HPDE6-E6E7 (cell line): Measurements from ENCODE around the gene AP2M1.

Source experiments
- DNase-seq: peaks from one replicate; pipeline ENCODE4 v3.0.0; 2011; ENCODE audit warnings: missing footprints; ENCODE audit errors: extremely low spot score

The AP2M1 gene

DNA sequence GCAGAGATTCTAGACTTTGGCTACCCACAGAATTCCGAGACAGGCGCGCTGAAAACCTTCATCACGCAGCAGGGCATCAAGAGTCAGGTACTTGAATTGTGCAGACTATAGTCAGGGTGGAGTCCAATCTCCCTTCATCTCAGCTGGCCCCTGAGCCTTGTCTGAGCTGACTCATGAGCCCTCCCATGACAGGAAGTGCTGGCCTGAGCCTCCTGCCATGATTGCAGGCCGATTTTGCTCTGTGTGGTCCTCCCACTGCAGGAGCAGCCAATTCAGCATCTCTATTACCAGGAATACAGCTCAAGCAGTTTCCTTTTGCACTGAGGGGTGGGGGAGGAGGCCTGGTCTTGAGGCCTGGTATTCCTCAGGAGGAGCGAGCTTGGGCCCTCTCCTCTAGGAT is 5.5 kb downstream of the AP2M1 start:
- DNase-seq = no peak

DNA sequence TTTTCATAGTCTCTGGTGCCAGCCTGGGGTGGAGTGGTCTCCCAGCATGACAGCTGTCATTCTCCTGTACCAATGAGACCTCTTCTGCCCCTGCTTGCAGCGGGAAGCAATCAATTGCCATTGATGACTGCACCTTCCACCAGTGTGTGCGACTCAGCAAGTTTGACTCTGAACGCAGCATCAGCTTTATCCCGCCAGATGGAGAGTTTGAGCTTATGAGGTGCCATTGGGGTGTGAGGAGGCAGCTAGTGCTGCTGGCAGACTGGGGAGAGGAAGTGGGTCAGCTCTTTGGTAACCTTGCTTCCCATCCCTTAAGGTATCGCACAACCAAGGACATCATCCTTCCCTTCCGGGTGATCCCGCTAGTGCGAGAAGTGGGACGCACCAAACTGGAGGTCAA is 6.9 kb downstream of the AP2M1 start:
- no peak for DNase-seq

DNA sequence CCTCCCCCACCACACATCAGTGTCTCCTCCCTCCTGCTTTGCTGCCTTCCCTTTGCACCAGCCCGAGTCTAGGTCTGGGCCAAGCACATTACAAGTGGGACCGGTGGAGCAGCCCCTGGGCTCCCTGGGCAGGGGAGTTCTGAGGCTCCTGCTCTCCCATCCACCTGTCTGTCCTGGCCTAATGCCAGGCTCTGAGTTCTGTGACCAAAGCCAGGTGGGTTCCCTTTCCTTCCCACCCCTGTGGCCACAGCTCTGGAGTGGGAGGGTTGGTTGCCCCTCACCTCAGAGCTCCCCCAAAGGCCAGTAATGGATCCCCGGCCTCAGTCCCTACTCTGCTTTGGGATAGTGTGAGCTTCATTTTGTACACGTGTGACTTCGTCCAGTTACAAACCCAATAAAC is 9.0 kb downstream of the AP2M1 start:
- no peak for DNase-seq

DNA sequence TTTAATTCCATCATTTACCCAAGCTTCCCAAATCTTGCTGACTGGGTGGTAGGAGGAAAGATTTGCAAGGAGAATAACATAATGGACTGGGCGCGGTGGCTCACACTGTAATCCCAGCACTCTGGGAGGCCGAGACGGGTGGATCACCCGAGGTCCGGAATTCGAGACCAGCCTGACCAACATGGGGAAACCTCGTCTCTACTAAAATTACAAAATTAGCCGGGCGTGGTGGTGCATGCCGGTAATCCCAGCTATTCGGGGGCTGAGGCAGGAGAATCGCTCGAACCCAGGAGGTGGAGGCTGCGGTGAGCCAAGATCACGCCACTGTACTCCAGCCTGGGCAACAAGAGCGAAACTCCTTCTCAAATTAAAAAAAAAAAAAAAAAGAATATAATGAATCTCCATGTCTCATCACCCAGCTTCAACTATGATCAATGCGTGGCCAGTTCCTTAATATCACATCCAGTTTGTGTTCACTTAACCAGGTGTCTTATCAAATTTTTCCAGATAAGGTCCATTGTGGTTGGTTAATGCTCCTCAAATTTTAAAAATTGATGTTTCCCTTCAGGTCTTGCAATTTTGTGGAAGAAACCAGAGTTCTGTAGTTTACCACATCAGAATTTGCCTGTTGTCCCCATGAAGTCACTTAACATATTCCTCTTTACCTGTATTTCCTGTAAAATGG is 10.0 kb downstream of the AP2M1 start:
- DNase-seq = no peak

DNA sequence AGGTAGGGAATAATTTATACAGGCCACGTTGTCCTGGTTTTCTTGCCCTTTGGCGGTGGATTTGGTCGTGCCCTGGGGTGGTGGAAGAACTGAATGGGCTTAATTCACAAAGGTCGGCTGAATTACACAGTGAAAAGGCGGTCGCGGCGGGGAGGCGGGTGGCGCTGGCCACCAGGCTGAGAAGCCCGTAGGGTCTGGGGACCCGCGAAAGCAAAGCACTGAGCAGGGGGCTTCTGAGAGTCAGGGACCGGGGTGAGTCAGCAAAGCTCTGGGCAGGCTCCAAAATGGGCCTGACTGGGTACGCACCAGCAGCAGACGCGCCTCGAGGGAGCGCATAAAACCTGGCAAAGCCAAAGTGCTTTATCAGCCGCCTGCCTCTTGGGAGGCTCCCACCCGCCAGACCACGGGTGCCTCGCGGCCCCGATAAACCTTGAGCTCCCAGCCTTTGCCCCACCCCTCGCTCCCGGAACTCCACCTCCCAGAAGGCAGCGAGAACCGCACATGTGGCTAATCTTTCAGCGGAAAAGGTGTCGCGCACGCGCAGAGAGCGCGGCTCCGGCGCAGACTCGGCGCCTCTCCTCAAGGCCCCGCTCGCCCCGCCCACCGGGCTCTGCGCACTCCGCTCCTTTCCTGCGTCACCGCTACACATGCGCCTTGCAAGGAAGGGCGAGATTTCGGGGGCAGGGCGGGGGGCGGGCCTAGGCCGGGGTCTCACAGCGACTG is 11.0 kb downstream of the AP2M1 start:
- peak; percentile 95 for DNase-seq

DNA sequence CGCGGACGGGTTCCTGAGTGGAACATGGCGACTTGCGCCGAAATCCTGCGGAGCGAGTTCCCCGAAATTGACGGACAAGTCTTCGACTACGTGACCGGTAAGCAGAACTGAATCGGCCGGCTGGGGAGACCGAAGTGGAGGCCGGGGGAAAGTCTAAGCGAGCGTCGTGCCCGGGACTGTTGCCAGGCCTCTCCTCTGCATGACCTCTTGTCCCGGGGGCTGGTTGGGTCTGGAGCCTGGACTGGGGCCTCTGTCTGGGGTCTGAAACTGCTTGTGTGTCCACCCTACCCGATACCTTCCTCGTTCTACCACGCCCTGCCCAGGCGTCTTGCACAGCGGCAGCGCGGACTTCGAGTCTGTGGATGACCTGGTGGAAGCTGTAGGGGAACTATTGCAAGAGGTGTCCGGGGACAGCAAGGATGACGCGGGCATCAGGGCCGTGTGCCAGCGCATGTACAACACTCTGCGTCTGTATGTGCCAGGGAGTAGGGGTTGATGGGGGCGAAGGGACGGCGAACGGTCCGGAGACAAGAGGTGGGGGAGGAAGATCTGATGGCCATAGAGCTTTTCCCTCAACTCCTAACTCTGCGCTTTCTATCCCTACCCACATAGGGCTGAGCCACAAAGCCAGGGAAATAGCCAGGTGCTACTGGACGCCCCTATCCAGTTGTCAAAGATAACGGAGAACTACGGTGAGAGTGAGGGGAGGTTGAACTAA is 11.7 kb downstream of the AP2M1 start, which contains the start of gene ABCF3:
ABCF3 (plus strand) TSS at position 16 of the 718 bp plus-strand sequence; CDS start at position 25, 9 bp downstream.
- no peak for DNase-seq

DNA sequence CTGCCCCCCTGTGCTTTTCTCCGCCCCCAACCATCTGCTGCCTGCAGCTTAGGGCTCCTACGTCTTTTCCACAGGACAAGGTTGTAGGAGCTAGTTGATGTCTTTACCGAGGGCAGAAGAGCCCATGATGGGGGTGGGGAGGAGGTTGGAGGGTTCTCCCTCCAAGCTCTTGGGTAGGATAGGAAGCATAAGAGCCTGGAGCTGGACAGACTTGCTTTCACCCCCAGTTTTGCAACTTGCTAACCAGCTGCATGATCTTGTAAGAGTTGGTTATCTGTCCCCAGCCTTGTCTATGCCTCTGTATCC is 12.2 kb downstream of the AP2M1 start:
- no peak for DNase-seq

DNA sequence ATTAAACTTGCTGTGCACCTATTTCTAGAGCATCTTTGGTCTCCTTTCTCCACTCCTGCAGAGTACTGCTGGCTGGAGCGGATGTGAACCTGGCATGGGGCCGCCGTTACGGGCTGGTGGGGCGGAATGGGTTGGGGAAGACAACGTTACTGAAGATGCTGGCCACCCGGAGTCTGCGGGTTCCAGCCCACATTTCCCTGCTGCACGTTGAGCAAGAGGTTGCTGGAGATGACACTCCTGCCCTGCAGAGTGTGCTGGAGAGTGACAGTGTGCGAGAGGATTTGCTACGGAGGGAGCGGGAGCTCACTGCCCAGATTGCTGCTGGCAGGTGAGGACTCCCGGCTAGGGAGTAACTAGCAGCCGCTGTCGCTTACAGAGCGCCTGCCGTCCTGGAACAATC is 13.4 kb downstream of the AP2M1 start:
- DNase-seq = no peak

DNA sequence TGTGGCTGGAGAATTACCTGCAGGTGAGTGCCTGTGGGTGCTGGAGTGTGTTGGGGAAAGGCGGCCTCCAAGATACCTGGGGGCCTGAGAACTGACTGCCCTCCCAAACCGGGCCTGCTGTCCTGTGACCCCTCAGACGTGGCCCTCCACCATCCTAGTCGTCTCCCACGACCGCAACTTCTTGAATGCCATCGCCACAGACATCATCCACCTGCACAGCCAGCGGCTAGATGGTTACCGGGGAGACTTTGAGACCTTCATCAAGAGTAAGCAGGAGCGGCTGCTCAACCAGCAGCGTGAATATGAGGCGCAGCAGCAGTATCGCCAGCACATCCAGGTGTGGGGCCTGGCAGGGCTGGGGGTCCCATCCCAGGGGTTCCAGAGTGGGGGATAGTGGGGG is 14.8 kb downstream of the AP2M1 start:
- no peak for DNase-seq

DNA sequence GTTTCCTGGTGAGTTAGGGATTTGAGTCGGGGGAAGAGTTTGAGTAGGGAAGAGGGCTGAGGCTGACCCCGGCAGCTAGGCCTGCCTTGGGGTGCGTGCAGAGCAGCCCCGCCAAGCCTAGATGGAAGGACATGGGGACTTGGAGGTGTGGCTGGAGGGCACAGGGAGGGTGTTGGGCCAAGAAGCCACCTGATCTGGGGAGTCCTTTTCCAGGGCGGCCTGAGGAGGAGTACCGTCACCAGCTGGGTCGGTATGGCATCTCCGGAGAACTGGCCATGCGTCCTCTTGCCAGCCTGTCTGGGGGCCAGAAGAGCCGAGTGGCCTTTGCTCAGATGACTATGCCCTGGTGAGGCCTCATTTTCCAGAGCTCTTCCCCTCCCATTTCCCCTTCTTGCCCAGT is 18.2 kb downstream of the AP2M1 start:
- DNase-seq = no peak

DNA sequence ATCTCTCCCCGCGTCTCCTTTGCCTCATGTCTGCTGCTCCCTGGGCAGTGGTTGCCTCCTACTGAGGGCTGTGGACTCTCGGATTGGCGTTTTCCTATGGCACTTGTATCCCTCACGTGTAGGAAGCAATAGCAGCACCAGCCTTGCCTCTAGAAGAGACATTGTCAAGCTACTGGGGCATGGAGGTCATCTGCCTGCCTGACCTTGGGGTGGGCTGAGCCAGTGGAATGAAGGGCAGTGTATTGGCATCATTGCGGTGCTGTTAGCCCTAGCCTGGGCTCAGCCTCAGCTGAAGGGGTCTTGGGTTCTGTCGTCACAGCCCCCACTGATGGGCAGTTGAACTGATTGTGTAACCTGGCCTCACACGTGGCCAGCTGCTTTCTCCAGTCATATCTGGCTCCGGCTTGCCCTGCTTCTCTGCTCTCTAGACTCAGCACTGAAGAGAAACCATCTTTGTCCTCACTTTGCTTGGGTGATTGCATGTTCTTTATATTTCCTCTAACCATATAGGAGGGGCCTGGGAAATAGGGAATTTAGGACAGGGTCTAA is 19.4 kb downstream of the AP2M1 start:
- no peak for DNase-seq

DNA sequence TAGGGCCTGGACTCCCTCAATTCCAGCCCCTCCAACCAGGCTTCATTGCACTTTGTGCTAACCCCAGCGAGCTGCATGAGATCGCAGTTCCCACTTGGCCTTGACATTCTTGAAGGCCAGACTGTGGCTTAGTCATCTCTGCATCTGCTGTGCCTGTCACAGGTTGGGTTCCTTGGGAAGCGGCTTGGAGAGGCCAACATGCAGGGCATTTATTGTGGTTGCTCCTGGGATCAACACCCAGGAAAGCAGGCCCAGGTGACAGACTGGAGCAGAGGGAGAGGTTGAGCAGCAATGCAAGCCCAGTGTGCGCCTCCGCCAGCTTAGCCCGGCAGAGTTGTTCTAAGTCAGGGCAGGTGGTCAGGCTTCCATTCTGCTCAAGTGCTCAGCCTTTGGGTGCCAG is 21.9 kb downstream of the AP2M1 start:
- no peak for DNase-seq

DNA sequence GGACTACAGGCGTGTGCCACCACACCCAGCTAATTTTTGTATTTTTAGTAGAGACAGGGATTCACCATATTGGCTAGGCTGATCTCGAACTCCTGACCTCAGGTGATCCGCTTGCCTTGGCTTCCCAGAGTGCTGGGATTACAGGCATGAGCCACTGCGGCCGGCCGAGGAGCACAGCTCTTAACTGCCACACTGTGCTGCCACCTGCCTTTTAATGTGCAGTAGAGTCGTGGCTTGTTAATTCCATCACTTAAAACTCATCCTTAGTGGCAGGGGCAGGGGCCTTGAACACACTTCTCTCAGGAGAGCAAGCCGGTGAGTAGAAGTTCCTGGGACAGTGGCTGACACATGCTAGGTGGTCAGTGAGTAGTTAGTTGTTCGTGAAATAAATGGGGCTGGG is 23.9 kb downstream of the AP2M1 start:
- no peak for DNase-seq

DNA sequence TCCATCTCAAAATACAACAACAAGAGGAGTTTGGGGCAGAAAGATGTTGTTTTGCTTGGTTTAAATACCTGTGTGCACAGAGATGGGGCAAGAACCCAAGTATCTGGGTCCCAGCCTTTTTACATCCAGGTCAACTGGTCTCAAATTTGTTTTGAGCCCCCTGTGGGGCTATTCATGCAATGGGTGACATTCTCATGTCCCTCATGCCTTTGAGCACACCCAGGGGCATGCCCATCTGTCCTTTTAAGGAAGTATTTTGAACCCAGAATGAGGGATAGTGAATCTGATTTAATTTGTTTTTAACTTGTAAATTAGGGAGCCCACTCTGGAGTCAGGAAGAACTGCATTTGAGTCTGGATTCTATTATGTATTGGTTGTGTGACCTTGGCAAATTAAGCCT is 26.2 kb downstream of the AP2M1 start:
- no peak for DNase-seq

DNA sequence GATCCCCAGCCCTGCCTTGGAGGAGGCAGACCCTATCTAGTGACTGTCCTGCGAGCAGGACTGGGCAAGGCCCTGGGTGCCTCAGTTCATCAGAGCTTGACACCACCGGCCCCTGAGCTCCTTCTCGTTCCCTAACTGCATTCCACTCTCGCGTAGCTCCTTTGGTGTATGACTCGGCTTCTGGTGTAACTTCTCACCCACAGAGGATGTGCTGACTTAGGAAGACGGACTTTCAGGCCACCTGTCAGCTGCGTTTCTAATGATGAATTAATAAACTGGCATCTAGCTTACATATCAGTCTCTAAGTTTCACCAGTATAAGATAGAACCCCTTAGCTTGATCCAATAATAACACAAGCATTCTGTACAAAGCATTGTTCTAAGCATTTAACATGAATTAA is 28.9 kb downstream of the AP2M1 start:
- DNase-seq = no peak

DNA sequence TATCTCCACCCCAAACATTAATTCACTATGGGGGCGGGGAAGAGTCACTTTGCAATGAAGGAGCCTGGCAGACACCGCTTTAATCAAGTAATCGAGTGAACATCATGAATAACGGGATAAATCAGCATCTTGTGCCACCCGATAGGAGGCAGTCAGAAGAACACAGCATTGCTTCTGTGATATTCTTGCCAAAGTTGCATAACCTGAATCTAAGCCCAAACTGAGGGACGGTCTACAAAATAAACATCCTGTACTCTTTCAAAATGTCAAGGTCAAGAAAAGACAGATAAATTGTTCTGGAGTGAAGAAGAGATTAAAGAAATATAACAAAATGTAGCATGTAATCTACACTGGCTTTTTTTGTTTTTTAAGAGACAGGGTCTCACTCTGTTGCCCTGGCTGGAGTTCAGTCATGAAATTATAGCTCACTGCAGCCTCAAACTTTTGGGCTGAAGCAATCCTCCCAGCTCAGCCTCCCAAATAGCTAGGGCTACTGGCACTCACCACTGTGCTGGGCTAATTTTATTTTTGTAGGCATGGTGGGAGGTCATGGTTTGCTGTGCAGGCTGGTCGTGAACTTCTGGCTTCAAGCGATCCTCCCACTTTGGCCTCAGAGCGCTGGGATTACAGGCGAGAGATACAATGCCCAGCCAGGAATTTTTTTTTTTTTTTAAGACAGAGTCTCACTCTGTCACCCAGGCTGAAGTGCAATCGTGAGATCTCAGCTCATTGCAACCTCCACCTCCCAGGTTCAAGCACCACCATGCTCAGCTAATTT is 34.7 kb downstream of the AP2M1 start:
- DNase-seq = no peak

DNA sequence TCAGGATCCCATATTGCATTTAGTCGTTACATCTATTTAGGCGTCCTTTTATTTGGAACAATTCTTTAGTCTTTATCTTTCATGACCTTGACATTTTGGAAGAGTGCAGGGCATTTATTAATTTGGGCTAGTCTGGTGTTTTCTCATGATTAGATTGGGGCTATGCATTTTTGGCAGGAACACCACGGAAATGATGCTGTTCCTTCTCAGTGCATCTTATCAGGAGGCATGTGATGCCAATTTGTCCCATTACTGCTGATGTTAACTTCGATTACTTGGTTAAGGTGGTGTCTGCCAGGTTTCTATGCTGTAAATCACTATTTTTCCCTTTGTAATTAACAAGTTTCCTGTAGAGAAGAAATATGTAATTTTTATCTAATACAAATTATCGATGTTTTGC is 36.6 kb downstream of the AP2M1 start:
- DNase-seq = no peak

DNA sequence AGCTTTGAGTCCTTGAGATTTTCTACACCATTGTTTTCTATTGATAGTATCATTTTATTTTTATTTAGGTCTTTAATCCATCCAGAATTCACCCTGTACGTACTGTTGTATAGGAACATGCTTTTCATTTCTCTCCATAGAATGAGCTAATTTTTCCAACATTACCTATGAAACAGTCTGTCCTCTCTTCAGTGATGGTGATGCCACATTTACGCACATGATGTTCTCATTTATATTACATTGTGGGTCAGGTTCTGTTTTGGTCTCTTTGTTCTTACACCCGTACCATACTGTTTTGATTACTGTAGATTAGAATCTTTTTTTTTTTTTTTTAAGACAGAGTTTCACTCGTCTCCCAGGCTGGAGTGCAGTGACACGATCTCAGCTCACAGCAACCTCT is 37.1 kb downstream of the AP2M1 start:
- DNase-seq = no peak

DNA sequence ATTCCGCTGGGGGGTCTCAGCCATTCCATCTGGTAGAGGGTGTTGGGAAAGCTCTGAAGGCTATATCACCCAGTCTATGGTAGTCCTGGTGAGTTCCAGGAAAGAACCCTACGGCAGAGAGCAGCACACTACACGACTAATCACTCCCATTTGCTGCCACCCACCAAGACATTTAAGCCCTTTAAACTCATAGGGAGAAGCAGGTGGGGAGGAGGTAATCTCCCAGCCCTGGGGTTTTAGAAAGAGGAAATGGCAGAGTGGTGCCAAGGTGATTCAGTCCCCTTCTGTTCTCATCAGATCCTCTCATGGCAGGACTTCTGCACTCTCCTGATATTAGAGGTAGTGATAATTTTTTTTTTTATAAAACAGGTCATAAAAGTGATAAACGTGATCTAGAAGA is 44.2 kb downstream of the AP2M1 start:
- no peak for DNase-seq

DNA sequence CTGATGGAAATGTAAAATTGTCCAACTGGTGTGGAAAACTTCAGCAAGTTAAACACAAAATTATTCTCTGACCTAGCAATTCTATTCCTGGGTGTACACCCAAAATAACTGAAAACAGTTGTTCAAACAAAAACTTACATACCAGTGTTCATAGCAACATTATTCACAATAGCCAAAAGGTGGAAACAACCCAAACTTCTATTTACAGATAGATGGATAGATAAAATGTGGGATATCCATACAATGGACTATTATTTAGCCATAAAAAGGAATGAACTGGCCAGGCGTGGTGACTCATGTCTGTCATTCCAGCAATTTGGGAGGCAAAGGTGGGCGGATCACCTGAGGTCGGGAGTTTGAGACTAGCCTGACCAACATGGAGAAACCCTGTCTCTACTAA is 47.9 kb downstream of the AP2M1 start:
- DNase-seq = no peak

DNA sequence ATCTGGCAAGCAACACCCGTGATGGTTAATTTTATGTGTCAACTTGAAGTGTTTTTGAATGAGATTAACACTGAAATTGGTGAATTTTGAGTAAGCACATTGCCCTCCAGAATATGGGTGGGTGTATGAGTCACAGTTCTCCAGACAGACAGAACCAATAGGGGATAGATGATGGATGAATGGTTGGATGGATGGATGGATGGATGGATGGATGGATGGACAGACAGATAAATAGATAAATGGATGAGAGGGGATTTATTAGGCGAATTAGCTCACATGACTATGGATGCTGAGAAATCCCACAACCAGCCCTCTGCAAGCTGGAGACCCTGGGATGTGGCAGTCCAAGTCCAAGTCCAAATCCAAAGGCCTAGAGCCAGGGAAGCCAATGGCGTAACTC is 49.3 kb downstream of the AP2M1 start:
- no peak for DNase-seq

DNA sequence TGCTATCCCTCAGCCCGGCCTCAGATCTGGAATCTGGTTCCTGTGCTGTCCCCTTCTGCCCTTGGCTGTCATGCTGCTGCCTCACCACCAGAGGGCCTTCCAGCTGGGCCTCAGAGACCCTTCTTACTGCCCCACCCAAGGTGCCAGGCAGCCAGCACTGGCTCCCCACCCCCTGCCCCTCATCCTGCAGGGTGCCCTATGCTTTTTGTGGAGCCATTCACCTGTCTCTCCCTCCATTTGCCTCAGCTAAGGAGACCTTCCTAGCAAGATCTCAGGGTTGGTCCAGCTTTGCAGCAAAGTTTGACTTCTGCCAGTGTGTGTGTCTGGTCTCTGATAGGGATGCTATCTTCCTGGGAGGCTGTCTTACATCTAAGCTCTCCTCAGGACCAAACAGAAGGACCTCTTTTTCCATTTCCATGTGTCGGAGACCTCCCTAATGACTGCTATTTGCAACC is 52.9 kb downstream of the AP2M1 start:
- peak; percentile 58 for DNase-seq
